ENCODE data around the gene TNFRSF8. TPM values are rescaled to one million over a fixed set of nuclear protein-coding genes. Genes with fewer than 3 reads are reported as not detected.
A peak's percentile ranks its signal among the peaks of the same experiment; 100 is the strongest.

Gene TNFRSF8
- total RNA-seq, 2 donors from 2014 or later: 0.16 to 0.47 TPM

GRCh38 chr1:12184008-12184681 lies 121.0 kb downstream of the TNFRSF8 start:
- no peaks in the 10 kb centered on the region for H3K27me3 ChIP-seq
- H3K4me3 ChIP-seq: no peak overlapping the region

GRCh38 chr1:12185036-12185917 lies 122.2 kb downstream of the TNFRSF8 start:
- Histone ChIP-seq H3K4me3 (no peak overlapping the region), H3K27ac (peak overlapping the region; percentile 82), H3K9me3 (no peaks in the 10 kb centered on the region), H3K36me3 (no peaks in the 10 kb centered on the region), H3K27me3 (no peaks in the 10 kb centered on the region), H3K4me1 (peaks cover 7% of the 10 kb centered on the region), H3K9ac (ENCODE audit: low read depth in 2 of 2, low read length in 2 of 2) (peak overlapping the region in 1 of 2 donors; percentile 8)
- intact Hi-C loops (cut with DNase I): no loop called here
- no peak for DNase-seq
- no peak for TF ChIP-seq CTCF (IDR thresholded peaks at IDR 0.05)

More at GRCh38 chr1:12184008-12184681, 121.0 kb downstream of the TNFRSF8 start:
- Histone ChIP-seq H3K4me1 (peaks cover 7% of the 10 kb centered on the region), H3K9ac (ENCODE audit: low read depth in 2 of 2, low read length in 2 of 2) (peak overlapping the region; percentile 4 to 15), H3K27ac (peak overlapping the region; percentile 82), H3K36me3 (no peaks in the 10 kb centered on the region), H3K9me3 (no peaks in the 10 kb centered on the region)
- peak; percentile 61 for DNase-seq
- intact Hi-C loops (cut with DNase I): no loop called here
- TF ChIP-seq CTCF (IDR thresholded peaks at IDR 0.05): no peak

- Histone ChIP-seq H3K27ac (peak overlapping the region; percentile 82), H3K27me3 (no peaks in the 10 kb centered on the region), H3K4me3 (no peak overlapping the region), H3K9me3 (no peaks in the 10 kb centered on the region), H3K4me1 (peaks cover 7% of the 10 kb centered on the region), H3K9ac (ENCODE audit: low read depth in 2 of 2, low read length in 2 of 2) (no peak overlapping the region), H3K36me3 (no peaks in the 10 kb centered on the region)
- no peak for TF ChIP-seq CTCF (IDR thresholded peaks at IDR 0.05)
- intact Hi-C loops (cut with DNase I): no loop called here
- DNase-seq: no peak
Observed at GRCh38 chr1:12185918-12186678, 123.0 kb downstream of the TNFRSF8 start.

- Histone ChIP-seq H3K27me3 (no peaks in the 10 kb centered on the region), H3K4me1 (peaks cover 7% of the 10 kb centered on the region), H3K9ac (ENCODE audit: low read depth in 2 of 2, low read length in 2 of 2) (no peak overlapping the region), H3K9me3 (no peaks in the 10 kb centered on the region), H3K4me3 (no peak overlapping the region), H3K27ac (no peak overlapping the region), H3K36me3 (no peaks in the 10 kb centered on the region)
- TF ChIP-seq CTCF (IDR thresholded peaks at IDR 0.05): no peak
- intact Hi-C loops (cut with DNase I): no loop called here
- DNase-seq: no peak
Observed at GRCh38 chr1:12186679-12186985, 123.5 kb downstream of the TNFRSF8 start.

GRCh38 chr1:12188115-12188514 lies 125.0 kb downstream of the TNFRSF8 start:
- no peaks in the 10 kb centered on the region for H3K9me3 ChIP-seq
- H3K36me3 ChIP-seq: no peaks in the 10 kb centered on the region
- no peak overlapping the region for H3K27ac ChIP-seq
- intact Hi-C loops (cut with DNase I): no loop called here
- peaks cover 7% of the 10 kb centered on the region for H3K4me1 ChIP-seq
- no peak overlapping the region for H3K4me3 ChIP-seq
- no peaks in the 10 kb centered on the region for H3K27me3 ChIP-seq
- DNase-seq: no peak
- no peak for TF ChIP-seq CTCF (IDR thresholded peaks at IDR 0.05)
- no peak overlapping the region for H3K9ac ChIP-seq (ENCODE audit: low read depth in 2 of 2, low read length in 2 of 2)
